HepG2 (cell line): Measurements from ENCODE around the gene PRKCE. TPM values are rescaled to one million over a fixed set of nuclear protein-coding genes. Genes with fewer than 3 reads are reported as not detected.

Source experiments
- ATAC-seq: fragments of 200-7000 bp; cut with Tn5 transposase; 3 replicates; pipeline ENCODE4 v1.9.1; 2020; ENCODE audit warnings: mild to moderate bottlenecking, moderate library complexity
- BruUV-seq: library from RNA; stranded (reverse); fragments of 400-500 nt; replicated peaks from 2 replicates; lab custom pipeline; 2021; lab: Mats Ljungman, UMichigan
- CTCF ChIA-PET: fragments of 300-600 bp; formaldehyde crosslinking; extraction: SDS; loops from one replicate; lab custom pipeline; 2021; ENCODE audit warnings: low total read pairs, inconsistent platforms, low intra/inter-chr PET ratio; lab: Yijun Ruan, JAX
- POLR2A ChIA-PET: fragments of 350-600 bp; sonication (Branson Sonifier 250); formaldehyde crosslinking; loops from one replicate; lab custom pipeline; 2020; ENCODE audit warnings: antibody characterized with exemption, inconsistent platforms; lab: Yijun Ruan, JAX
- DNase-seq: peaks from one replicate; pipeline ENCODE4 v3.0.0-alpha.2; 2015; ENCODE audit warnings: low spot score
- FAIRE-seq: peaks from 3 replicates; lab custom pipeline; 2011; peaks lifted over from hg19 to GRCh38; lab: Jason Lieb, UNC
- H2AFZ ChIP-seq: one replicate; pipeline ENCODE4 v1.6.1; 2011; ENCODE audit warnings: low read length, inconsistent platforms
- H3K27ac ChIP-seq: fragments of 300-600 bp; 3 replicates; pipeline ENCODE4 v1.8.0; 2011; ENCODE audit warnings: mixed run types, mild to moderate bottlenecking, mixed read lengths, low read length, inconsistent platforms; ENCODE audit not compliant: insufficient read depth; ENCODE audit errors: extremely low read length
- H3K27me3 ChIP-seq, 2 experiments: fragments of 200-600 bp in 1 of 2; 2 replicates in 1 of 2; 3 replicates in 1 of 2; pipeline versions ENCODE4 v1.6.0 to v1.8.0; 2011; ENCODE audit warnings: low read length in 2 of 2, mild to moderate bottlenecking in 2 of 2, moderate library complexity in 2 of 2, inconsistent platforms in 1 of 2; ENCODE audit not compliant: insufficient read depth in 2 of 2, control insufficient read depth in 1 of 2
- H3K36me3 ChIP-seq, 2 experiments: fragments of 200-600 bp in 1 of 2; replicated peaks in 1 of 2; 2 replicates in 1 of 2; 3 replicates in 1 of 2; pipeline versions ENCODE4 v1.5.1 to v1.8.0; 2011; ENCODE audit warnings: low read length in 2 of 2, inconsistent platforms in 1 of 2; ENCODE audit not compliant: insufficient read depth in 2 of 2, control insufficient read depth in 1 of 2
- H3K4me1 ChIP-seq: 2 replicates; pipeline ENCODE4 v1.5.1; 2012; ENCODE audit warnings: low read length, inconsistent platforms; ENCODE audit not compliant: insufficient read depth
- H3K4me2 ChIP-seq: 2 replicates; pipeline ENCODE4 v1.6.0; 2011; ENCODE audit warnings: low read depth, low read length, inconsistent platforms
- H3K4me3 ChIP-seq, 3 experiments: fragments of 200-600 bp in 1 of 3; sonication (generic), shearing (Covaris generic) in 1 of 3; replicated peaks in 1 of 3; 2 replicates each; pipeline ENCODE4 v1.5.1; 2011 to 2016; ENCODE audit warnings: low read length in 3 of 3, inconsistent platforms in 2 of 3, low read depth in 2 of 3, mild to moderate bottlenecking in 2 of 3, control low read depth in 1 of 3, mixed read lengths in 1 of 3; ENCODE audit not compliant: insufficient read depth in 1 of 3
- H3K79me2 ChIP-seq: one replicate; pipeline ENCODE4 v1.6.1; 2011; ENCODE audit warnings: low read length, inconsistent platforms; ENCODE audit not compliant: insufficient read depth
- H3K9ac ChIP-seq: 2 replicates; pipeline ENCODE4 v1.6.0; 2011; ENCODE audit warnings: mild to moderate bottlenecking, low read depth, low read length, inconsistent platforms; ENCODE audit not compliant: insufficient read depth
- H3K9me3 ChIP-seq: 2 replicates; pipeline ENCODE4 v1.5.1; 2012; ENCODE audit warnings: mild to moderate bottlenecking, low read length
- H4K20me1 ChIP-seq: 2 replicates; pipeline ENCODE4 v1.6.0; 2011; ENCODE audit warnings: inconsistent platforms, mild to moderate bottlenecking, low read length, moderate library complexity; ENCODE audit not compliant: insufficient read depth
- AGO1 ChIP-seq: fragments of 200-400 bp; formaldehyde crosslinking; IDR thresholded peaks from 2 replicates; pipeline ENCODE4 v1.6.1; 2017; ENCODE audit warnings: mild to moderate bottlenecking, low read depth, low read length, moderate library complexity; ENCODE audit not compliant: poor library complexity, severe bottlenecking
- EZH2 ChIP-seq: conservative IDR thresholded peaks from 2 replicates; pipeline ENCODE4 v1.6.1; 2012; ENCODE audit warnings: mild to moderate bottlenecking, low read depth, low read length, moderate library complexity
- MLLT10 ChIP-seq: sonication (generic); formaldehyde crosslinking; IDR thresholded peaks from 2 replicates; pipeline ENCODE4 v1.4.0; 2020; ENCODE audit warnings: missing genetic modification reagents
- POLR2AphosphoS5 ChIP-seq: IDR thresholded peaks from 2 replicates; pipeline ENCODE4 v1.6.1; 2012; ENCODE audit warnings: low read depth, low read length
- STAG1 ChIP-seq: sonication (generic); formaldehyde crosslinking; IDR thresholded peaks from 2 replicates; pipeline ENCODE4 v1.4.0; 2020; ENCODE audit warnings: missing genetic modification reagents
- TRIM24 ChIP-seq: sonication (generic); formaldehyde crosslinking; IDR thresholded peaks from 2 replicates; pipeline ENCODE4 v1.8.0; 2022; ENCODE audit warnings: mild to moderate bottlenecking, missing genetic modification reagents
- ZBTB3 ChIP-seq: sonication (generic); formaldehyde crosslinking; IDR thresholded peaks from 2 replicates; pipeline ENCODE4 v1.4.0; 2020; ENCODE audit warnings: low read depth, mild to moderate bottlenecking, moderate library complexity, missing genetic modification reagents, borderline replicate concordance
- ZFY ChIP-seq: sonication (generic); formaldehyde crosslinking; IDR thresholded peaks from 2 replicates; pipeline ENCODE4 v1.4.0; 2020; ENCODE audit warnings: missing genetic modification reagents
- ZNF124 ChIP-seq: sonication (generic); formaldehyde crosslinking; IDR thresholded peaks from 2 replicates; pipeline ENCODE4 v1.4.0; 2020; ENCODE audit warnings: missing genetic modification reagents
- ZNF569 ChIP-seq: sonication (generic); formaldehyde crosslinking; IDR thresholded peaks from 2 replicates; pipeline ENCODE4 v1.5.0; 2020; ENCODE audit warnings: mild to moderate bottlenecking, missing genetic modification reagents, moderate library complexity, borderline replicate concordance
- ZNF598 ChIP-seq: sonication (generic); formaldehyde crosslinking; IDR thresholded peaks from 2 replicates; pipeline ENCODE4 v1.5.1; 2020; ENCODE audit warnings: mild to moderate bottlenecking, missing genetic modification reagents, borderline replicate concordance
- ZNF678 ChIP-seq: sonication (generic); formaldehyde crosslinking; IDR thresholded peaks from 2 replicates; pipeline ENCODE4 v1.4.0; 2020; ENCODE audit warnings: mild to moderate bottlenecking, missing genetic modification reagents
- WGBS: methylation state at CpG from one replicate; pipeline ENCODE4 v1.1.6; 2017; ENCODE audit warnings: low lambda C conversion rate; 5-methylcytosine and 5-hydroxymethylcytosine counted together
- in situ Hi-C: cut with HindIII; loops from 2 replicates; pipeline ENCODE4 v1.10.0; 2017; ENCODE audit warnings: low pct_unique_long_range_greater_than_20kb; ENCODE audit not compliant: extremely low pct_ligation_motif_present
- intact Hi-C: fragments of 100-400 bp; cut with micrococcal nuclease; formaldehyde crosslinking; loops from one replicate; pipeline ENCODE4 v1.10.0; 2022; ENCODE audit not compliant: unreplicated experiment
- polyA plus RNA-seq, 8 experiments: library from polyadenylated mRNA; depleted of rRNA in 3 of 8; stranded (reverse) in 7 of 8; unstranded in 1 of 8; fragments of >200 nt; fragmentation: Illumina TruSeq in 4 of 8; extraction: Trizol in 4 of 8; gene quantifications; 2 replicates each; pipeline versions ENCODE4 v1.2.1 to v1.2.3, GENCODE V29; 2011 to 2016; ENCODE audit warnings: low read depth in 4 of 8, missing spikeins in 1 of 8, mixed read lengths in 1 of 8; ENCODE audit not compliant: insufficient read depth in 1 of 8
- total RNA-seq, 5 experiments: library from RNA; depleted of rRNA; stranded (reverse); fragments of >200 nt; fragmentation: Illumina TruSeq; extraction: Trizol; gene quantifications; 2 replicates each; pipeline ENCODE4 v1.2.3, GENCODE V29; 2016; ENCODE audit warnings: low read depth in 1 of 5
- TF ChIP-seq, protein P1 (sequence below): sonication (generic); formaldehyde crosslinking; IDR thresholded peaks from 2 replicates; pipeline ENCODE4 v1.4.0; 2020; ENCODE audit warnings: missing genetic modification reagents, borderline replicate concordance
- TF ChIP-seq, protein P2 (sequence below): sonication (generic); formaldehyde crosslinking; IDR thresholded peaks from 2 replicates; pipeline ENCODE4 v1.5.0; 2020; ENCODE audit warnings: missing genetic modification reagents, mild to moderate bottlenecking, borderline replicate concordance
- TF ChIP-seq, protein P3 (sequence below): sonication (generic); formaldehyde crosslinking; conservative IDR thresholded peaks from 2 replicates; pipeline ENCODE4 v1.4.0; 2020; ENCODE audit warnings: missing genetic modification reagents
- TF ChIP-seq, protein P4 (sequence below): sonication (generic); formaldehyde crosslinking; IDR thresholded peaks from 2 replicates; pipeline ENCODE4 v1.8.1; 2023; ENCODE audit warnings: missing genetic modification reagents, mild to moderate bottlenecking, borderline replicate concordance
- TF ChIP-seq, protein P5 (sequence below): sonication (generic); formaldehyde crosslinking; IDR thresholded peaks from 2 replicates; pipeline ENCODE4 v1.4.0; 2020; ENCODE audit warnings: mild to moderate bottlenecking, missing genetic modification reagents
- TF ChIP-seq, protein P6 (sequence below): IDR thresholded peaks from 2 replicates; pipeline ENCODE4 v1.6.1; 2016; ENCODE audit warnings: mild to moderate bottlenecking, missing biosample characterization, missing genetic modification reagents

PRKCE gene
- total and polyA plus RNA-seq, 2 of the 13 experiments (the other 11 are each of a cell fraction or from before 2014, with no cell fraction given): 1.0 to 3.9 TPM

DNA sequence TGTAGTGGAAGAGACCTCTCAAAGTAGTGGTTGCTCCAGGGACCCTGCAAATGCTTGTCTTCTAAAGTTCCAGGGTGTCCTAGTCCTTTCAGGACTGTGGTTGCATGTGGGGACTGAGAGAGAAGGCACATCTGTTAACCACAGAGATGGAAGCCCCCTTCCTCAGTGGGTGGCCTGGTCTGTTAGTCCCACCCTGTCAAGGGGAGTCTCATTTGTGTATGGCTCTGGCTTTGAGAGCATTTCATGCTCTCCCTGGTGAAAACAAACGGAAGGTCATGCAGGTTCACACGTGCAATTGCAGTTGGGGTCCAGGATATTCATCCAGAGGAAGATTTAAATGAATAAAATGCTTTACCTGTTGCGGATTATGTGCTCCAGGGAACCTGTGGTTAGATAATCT is 219.6 kb downstream of the PRKCE start:
- POLR2A ChIA-PET: no interaction called here
- no peak for ATAC-seq
- DNase-seq: no peak
- Histone ChIP-seq H2AFZ (no peak overlapping the region), H3K27ac (no peak overlapping the region), H3K4me2 (no peak overlapping the region), H4K20me1 (no peaks in the 10 kb centered on the region), H3K79me2 (no peaks in the 10 kb centered on the region), H3K9ac (no peak overlapping the region), H3K27me3 (no peaks in the 10 kb centered on the region), H3K9me3 (no peaks in the 10 kb centered on the region), H3K4me3 (no peak overlapping the region), H3K4me1 (no peaks in the 10 kb centered on the region), H3K36me3 (no peaks in the 10 kb centered on the region)
- WGBS: 34% methylated on average over 3 of the region's 3 CpGs
- in situ Hi-C loops (no loop called here), intact Hi-C loops (no loop called here)
- CTCF ChIA-PET: no interaction called here
- FAIRE-seq: no peak
- BruUV-seq: no TSS peak
- TF ChIP-seq ZNF569 (CRISPR knock-in tag): no peak
- no peak for TF ChIP-seq STAG1 (CRISPR knock-in tag)
- TF ChIP-seq, protein P1, sequence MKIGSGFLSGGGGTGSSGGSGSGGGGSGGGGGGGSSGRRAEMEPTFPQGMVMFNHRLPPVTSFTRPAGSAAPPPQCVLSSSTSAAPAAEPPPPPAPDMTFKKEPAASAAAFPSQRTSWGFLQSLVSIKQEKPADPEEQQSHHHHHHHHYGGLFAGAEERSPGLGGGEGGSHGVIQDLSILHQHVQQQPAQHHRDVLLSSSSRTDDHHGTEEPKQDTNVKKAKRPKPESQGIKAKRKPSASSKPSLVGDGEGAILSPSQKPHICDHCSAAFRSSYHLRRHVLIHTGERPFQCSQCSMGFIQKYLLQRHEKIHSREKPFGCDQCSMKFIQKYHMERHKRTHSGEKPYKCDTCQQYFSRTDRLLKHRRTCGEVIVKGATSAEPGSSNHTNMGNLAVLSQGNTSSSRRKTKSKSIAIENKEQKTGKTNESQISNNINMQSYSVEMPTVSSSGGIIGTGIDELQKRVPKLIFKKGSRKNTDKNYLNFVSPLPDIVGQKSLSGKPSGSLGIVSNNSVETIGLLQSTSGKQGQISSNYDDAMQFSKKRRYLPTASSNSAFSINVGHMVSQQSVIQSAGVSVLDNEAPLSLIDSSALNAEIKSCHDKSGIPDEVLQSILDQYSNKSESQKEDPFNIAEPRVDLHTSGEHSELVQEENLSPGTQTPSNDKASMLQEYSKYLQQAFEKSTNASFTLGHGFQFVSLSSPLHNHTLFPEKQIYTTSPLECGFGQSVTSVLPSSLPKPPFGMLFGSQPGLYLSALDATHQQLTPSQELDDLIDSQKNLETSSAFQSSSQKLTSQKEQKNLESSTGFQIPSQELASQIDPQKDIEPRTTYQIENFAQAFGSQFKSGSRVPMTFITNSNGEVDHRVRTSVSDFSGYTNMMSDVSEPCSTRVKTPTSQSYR: no peak
- TF ChIP-seq ZNF598: no peak
- TF ChIP-seq POLR2AphosphoS5: no peak
- TF ChIP-seq ZFY: no peak
- no peak for TF ChIP-seq TRIM24 (CRISPR knock-in tag)
- no peak for TF ChIP-seq ZNF678 (CRISPR knock-in tag)
- no peak for TF ChIP-seq ZBTB3 (CRISPR knock-in tag)
- TF ChIP-seq, protein P2, sequence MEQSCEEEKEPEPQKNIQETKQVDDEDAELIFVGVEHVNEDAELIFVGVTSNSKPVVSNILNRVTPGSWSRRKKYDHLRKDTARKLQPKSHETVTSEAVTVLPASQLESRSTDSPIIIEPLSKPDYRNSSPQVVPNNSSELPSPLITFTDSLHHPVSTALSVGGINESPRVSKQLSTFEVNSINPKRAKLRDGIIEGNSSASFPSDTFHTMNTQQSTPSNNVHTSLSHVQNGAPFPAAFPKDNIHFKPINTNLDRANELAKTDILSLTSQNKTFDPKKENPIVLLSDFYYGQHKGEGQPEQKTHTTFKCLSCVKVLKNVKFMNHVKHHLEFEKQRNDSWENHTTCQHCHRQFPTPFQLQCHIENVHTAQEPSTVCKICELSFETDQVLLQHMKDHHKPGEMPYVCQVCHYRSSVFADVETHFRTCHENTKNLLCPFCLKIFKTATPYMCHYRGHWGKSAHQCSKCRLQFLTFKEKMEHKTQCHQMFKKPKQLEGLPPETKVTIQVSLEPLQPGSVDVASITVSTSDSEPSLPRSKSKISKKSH (CRISPR knock-in tag): no peak
- TF ChIP-seq, protein P3, sequence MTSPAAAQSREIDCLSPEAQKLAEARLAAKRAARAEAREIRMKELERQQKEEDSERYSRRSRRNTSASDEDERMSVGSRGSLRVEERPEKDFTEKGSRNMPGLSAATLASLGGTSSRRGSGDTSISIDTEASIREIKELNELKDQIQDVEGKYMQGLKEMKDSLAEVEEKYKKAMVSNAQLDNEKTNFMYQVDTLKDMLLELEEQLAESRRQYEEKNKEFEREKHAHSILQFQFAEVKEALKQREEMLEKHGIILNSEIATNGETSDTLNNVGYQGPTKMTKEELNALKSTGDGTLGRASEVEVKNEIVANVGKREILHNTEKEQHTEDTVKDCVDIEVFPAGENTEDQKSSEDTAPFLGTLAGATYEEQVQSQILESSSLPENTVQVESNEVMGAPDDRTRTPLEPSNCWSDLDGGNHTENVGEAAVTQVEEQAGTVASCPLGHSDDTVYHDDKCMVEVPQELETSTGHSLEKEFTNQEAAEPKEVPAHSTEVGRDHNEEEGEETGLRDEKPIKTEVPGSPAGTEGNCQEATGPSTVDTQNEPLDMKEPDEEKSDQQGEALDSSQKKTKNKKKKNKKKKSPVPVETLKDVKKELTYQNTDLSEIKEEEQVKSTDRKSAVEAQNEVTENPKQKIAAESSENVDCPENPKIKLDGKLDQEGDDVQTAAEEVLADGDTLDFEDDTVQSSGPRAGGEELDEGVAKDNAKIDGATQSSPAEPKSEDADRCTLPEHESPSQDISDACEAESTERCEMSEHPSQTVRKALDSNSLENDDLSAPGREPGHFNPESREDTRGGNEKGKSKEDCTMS: no peak
- TF ChIP-seq AGO1: no peak
- TF ChIP-seq MLLT10 (CRISPR knock-in tag): no peak
- TF ChIP-seq, protein P4, sequence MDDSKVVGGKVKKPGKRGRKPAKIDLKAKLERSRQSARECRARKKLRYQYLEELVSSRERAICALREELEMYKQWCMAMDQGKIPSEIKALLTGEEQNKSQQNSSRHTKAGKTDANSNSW (CRISPR knock-in tag): no peak
- TF ChIP-seq EZH2: no peak
- TF ChIP-seq, protein P5, sequence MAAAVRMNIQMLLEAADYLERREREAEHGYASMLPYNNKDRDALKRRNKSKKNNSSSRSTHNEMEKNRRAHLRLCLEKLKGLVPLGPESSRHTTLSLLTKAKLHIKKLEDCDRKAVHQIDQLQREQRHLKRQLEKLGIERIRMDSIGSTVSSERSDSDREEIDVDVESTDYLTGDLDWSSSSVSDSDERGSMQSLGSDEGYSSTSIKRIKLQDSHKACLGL: no peak
- TF ChIP-seq ZNF124 (CRISPR knock-in tag): no peak
- TF ChIP-seq, protein P6, sequence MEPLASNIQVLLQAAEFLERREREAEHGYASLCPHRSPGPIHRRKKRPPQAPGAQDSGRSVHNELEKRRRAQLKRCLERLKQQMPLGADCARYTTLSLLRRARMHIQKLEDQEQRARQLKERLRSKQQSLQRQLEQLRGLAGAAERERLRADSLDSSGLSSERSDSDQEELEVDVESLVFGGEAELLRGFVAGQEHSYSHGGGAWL (CRISPR knock-in tag): no peak
